ENCODE measurements around the gene FUNDC1. TPM values are rescaled to one million over a fixed set of nuclear protein-coding genes. Genes with fewer than 3 reads are reported as not detected.

The FUNDC1 gene
- total and polyA plus RNA-seq, 2 of the 4 experiments (the other 2 are of a cell fraction): 8.6 to 13.1 TPM

GRCh38 chrX:44569122-44569521 is 26.5 kb upstream of the FUNDC1 start:
- Histone ChIP-seq H2AK9ac (replicated peaks; ENCODE audit: low read depth, low read length, poor library complexity) (no peak overlapping the region), H3K23ac (ENCODE audit: low read depth, low read length) (no peak overlapping the region), H3K9me3 (ENCODE audit: control insufficient read depth, insufficient read depth, low read length) (peaks cover 5% of the 10 kb centered on the region), H3K18ac (ENCODE audit: low read depth, low read length) (no peak overlapping the region), H3K14ac (replicated peaks; ENCODE audit: low read depth, low read length) (no peak overlapping the region), H3K79me1 (ENCODE audit: low read depth in 1 of 2, low read length in 2 of 2) (no peaks in the 10 kb centered on the region), H3K4me3 (ENCODE audit: insufficient read depth, low read depth, low read length) (no peak overlapping the region), H3K4me2 (ENCODE audit: low read depth, low read length) (no peak overlapping the region), H3K4ac (ENCODE audit: low read depth, low read length) (no peak overlapping the region), H4K5ac (ENCODE audit: low read depth, low read length) (no peak overlapping the region), H4K20me1 (ENCODE audit: insufficient read depth, low read length) (no peaks in the 10 kb centered on the region), H3K56ac (ENCODE audit: extremely low read depth, insufficient read depth, low read length) (no peak overlapping the region), H3K9ac (ENCODE audit: low read depth, low read length) (no peak overlapping the region), H4K8ac (ENCODE audit: low read depth in 2 of 2, low read length in 2 of 2) (no peak overlapping the region), H2BK15ac (ENCODE audit: low read depth, low read length) (no peak overlapping the region), H3K27me3 (ENCODE audit: control insufficient read depth, insufficient read depth, low read length) (no peaks in the 10 kb centered on the region), H4K91ac (ENCODE audit: insufficient read depth, low read depth, low read length) (no peak overlapping the region), H2BK5ac (ENCODE audit: low read depth, low read length, poor library complexity, severe bottlenecking) (no peak overlapping the region), H2BK20ac (ENCODE audit: low read depth, low read length) (no peak overlapping the region), H2BK120ac (ENCODE audit: low read depth, low read length) (no peak overlapping the region), H2AFZ (replicated peaks; ENCODE audit: low read length, poor library complexity) (no peak overlapping the region), H3K27ac (ENCODE audit: insufficient read depth, low read length) (no peak overlapping the region), H3K4me1 (ENCODE audit: control insufficient read depth, insufficient read depth, low read length) (no peaks in the 10 kb centered on the region), H2AK5ac (ENCODE audit: low read depth, low read length) (no peak overlapping the region), H3K9me1 (ENCODE audit: insufficient read depth, low read length) (no peaks in the 10 kb centered on the region), H3K36me3 (ENCODE audit: control insufficient read depth, insufficient read depth, low read length) (no peaks in the 10 kb centered on the region)
- in situ Hi-C loops (cut with MboI; ENCODE audit: low sequenced_read_pairs): no loop called here
- ATAC-seq (ENCODE audit: low read depth) (no peak), DNase-seq (no peak)
- dilution Hi-C loops (cut with HindIII; ENCODE audit: low sequenced_read_pairs, unreplicated experiment): no loop called here
- ChIA-PET POLR2A (ENCODE audit: unreplicated experiment) (no interaction called here), CTCF (no interaction called here)
- no peak for TF ChIP-seq MAFK (IDR thresholded peaks at IDR 0.05; ENCODE audit: low read depth, low read length)
- no peak for TF ChIP-seq NFE2L2 (IDR thresholded peaks at IDR 0.05; ENCODE audit: low read depth, low read length)
- no peak for TF ChIP-seq POLR2A (IDR thresholded peaks at IDR 0.05; ENCODE audit: low read depth, low read length)
- TF ChIP-seq MXI1 (IDR thresholded peaks at IDR 0.05; ENCODE audit: borderline replicate concordance, low read depth, low read length): no peak
- no peak for TF ChIP-seq RFX5 (IDR thresholded peaks at IDR 0.05; ENCODE audit: low read depth, low read length)
- TF ChIP-seq BHLHE40 (IDR thresholded peaks at IDR 0.05; ENCODE audit: low read depth, low read length): no peak
- intact Hi-C loops (cut with micrococcal nuclease): no loop called here
- no CpG with 5 or more reads among the region's 1 CpG for WGBS, 2 experiments (ENCODE audit: extremely low coverage in 2 of 2, insufficient read length in 1 of 2)
- no TSS peak for BruUV-seq (replicated peaks)
